ENCODE measurements around the gene CES3. TPM values are rescaled to one million over a fixed set of nuclear protein-coding genes. Genes with fewer than 3 reads are reported as not detected.

Gene CES3, protein sequence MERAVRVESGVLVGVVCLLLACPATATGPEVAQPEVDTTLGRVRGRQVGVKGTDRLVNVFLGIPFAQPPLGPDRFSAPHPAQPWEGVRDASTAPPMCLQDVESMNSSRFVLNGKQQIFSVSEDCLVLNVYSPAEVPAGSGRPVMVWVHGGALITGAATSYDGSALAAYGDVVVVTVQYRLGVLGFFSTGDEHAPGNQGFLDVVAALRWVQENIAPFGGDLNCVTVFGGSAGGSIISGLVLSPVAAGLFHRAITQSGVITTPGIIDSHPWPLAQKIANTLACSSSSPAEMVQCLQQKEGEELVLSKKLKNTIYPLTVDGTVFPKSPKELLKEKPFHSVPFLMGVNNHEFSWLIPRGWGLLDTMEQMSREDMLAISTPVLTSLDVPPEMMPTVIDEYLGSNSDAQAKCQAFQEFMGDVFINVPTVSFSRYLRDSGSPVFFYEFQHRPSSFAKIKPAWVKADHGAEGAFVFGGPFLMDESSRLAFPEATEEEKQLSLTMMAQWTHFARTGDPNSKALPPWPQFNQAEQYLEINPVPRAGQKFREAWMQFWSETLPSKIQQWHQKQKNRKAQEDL
- total RNA-seq, result under 1 TPM; 0.16 to 0.89 TPM

DNA sequence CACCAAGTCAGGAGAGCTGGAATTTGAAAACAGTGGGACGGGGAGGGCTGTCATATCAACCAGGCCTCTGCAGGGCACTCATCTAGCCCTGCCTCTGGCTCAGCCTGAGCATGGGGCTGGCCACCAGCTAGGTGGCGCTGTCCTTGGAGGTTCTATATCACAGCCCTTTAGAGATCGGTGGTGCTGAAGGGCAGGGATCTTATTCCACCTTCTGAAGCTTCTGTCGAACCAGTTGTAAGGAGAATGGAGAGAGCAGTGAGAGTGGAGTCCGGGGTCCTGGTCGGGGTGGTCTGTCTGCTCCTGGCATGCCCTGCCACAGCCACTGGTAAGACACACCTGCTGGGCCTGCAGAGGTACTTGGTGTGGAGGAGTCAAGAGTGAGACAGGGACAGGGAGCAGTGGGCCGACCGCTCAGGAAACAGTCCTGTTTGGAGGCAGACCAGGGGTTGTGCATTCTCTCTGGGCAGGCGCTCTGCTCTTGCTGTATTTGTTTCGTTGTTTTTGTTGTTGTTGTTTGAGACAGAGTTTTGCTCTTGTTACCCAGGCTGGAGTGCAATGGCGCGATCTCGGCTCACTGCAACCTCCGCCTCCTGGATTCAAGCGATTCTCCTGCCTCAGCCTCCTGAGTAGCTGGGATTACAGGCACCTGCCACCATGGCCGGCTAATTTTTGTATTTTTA lies at the start of gene CES3:
TSS of gene CES3 (plus strand) at position 202 of the 680 bp plus-strand sequence. CDS start at position 244, 42 bp downstream.
- TF ChIP-seq, protein P1, sequence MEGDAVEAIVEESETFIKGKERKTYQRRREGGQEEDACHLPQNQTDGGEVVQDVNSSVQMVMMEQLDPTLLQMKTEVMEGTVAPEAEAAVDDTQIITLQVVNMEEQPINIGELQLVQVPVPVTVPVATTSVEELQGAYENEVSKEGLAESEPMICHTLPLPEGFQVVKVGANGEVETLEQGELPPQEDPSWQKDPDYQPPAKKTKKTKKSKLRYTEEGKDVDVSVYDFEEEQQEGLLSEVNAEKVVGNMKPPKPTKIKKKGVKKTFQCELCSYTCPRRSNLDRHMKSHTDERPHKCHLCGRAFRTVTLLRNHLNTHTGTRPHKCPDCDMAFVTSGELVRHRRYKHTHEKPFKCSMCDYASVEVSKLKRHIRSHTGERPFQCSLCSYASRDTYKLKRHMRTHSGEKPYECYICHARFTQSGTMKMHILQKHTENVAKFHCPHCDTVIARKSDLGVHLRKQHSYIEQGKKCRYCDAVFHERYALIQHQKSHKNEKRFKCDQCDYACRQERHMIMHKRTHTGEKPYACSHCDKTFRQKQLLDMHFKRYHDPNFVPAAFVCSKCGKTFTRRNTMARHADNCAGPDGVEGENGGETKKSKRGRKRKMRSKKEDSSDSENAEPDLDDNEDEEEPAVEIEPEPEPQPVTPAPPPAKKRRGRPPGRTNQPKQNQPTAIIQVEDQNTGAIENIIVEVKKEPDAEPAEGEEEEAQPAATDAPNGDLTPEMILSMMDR (IDR thresholded peaks at IDR 0.05), result peak; percentile 43 to 68
- Histone ChIP-seq H3K4me3 (no peak within 1 kb of the TSS), H3K4me1 (no peaks in the 10 kb centered on the region), H3K9me3 (no peaks in the 10 kb centered on the region), H3K27me3 (no peaks in the 10 kb centered on the region), H3K27ac (no peak within 1 kb of the TSS), H3K36me3 (no peaks in the 10 kb centered on the region)
- DNase-seq (ENCODE audit: low spot score), result no peak

DNA sequence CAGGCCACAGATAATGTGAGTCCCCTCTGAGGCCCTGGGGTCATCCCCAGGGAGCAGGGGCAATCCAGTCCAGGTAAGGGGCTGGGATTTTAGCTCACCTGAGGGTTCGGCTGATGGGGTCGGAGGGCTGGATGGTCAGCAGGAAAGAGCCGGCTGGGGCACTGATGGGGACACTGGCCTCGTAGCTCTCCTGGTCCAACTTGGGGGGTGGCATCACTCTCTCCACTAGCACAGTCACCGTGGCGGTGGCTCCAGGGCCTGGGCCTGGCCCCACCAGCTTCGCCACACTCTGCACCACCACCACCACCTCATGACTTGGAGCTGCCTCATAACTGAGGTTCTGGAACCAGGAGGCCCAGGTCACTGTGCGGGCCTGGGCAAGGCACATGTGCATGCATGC lies 49.3 kb upstream of the CES3 start:
- no peak for DNase-seq (ENCODE audit: low spot score)
- Histone ChIP-seq H3K4me3 (no peak overlapping the region), H3K27ac (no peak overlapping the region), H3K36me3 (no peaks in the 10 kb centered on the region), H3K27me3 (no peaks in the 10 kb centered on the region), H3K9me3 (no peaks in the 10 kb centered on the region), H3K4me1 (peaks cover 0 to 21% of the 10 kb centered on the region in 2 donors)
- TF ChIP-seq, protein P1 (IDR thresholded peaks at IDR 0.05), result no peak

DNA sequence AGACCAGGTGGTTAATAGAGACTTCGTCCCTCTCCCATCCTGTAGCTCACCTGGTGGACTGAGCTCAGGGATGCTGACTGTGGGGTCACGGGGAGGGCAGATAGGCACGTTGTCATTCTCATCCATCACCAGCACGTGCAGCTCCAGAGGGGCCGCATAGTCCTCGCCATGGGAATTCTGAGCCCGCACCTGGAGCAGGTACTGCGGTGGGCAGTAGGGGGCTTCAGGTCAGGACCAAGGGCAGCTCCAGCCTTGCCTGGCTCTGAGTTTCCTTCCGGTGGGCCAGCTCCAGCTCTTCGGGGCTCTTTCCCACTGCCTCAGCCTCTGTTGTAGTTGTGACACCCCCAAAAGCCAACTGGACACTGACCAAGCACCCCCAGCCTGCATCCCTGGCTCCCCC lies 48.0 kb upstream of the CES3 start:
- H3K4me3 ChIP-seq, result no peak overlapping the region
- H3K36me3 ChIP-seq, result no peaks in the 10 kb centered on the region
- no peak for DNase-seq (ENCODE audit: low spot score)
- H3K9me3 ChIP-seq, result no peaks in the 10 kb centered on the region
- no peaks in the 10 kb centered on the region for H3K27me3 ChIP-seq
- TF ChIP-seq, protein P1 (IDR thresholded peaks at IDR 0.05), result no peak
- no peak overlapping the region for H3K27ac ChIP-seq
- H3K4me1 ChIP-seq, result peaks cover 0 to 8% of the 10 kb centered on the region in 2 donors

DNA sequence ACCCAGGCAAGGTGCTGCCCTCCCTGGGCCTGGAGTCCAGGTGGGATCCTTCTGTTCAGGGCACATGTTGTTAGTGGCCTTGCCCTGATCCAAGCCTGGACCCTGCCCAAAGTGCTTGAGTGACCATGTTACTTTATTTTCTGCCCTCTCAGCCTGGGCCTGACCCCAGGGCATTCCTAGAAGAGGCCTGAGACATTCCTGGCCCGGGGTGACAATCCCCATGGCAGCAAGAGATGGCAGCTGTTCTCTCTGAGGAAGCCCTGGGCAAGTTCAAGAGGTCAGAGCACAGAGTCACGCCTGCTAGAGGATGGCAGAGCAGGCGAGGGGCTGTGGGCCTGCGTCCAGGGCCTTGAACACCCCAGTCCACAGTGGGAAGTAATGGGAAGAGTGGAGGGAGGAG lies 47.4 kb upstream of the CES3 start:
- Histone ChIP-seq H3K27ac (no peak overlapping the region), H3K36me3 (no peaks in the 10 kb centered on the region), H3K27me3 (no peaks in the 10 kb centered on the region), H3K4me1 (peaks cover 0 to 8% of the 10 kb centered on the region in 2 donors), H3K4me3 (no peak overlapping the region), H3K9me3 (no peaks in the 10 kb centered on the region)
- TF ChIP-seq, protein P1 (IDR thresholded peaks at IDR 0.05), result no peak
- DNase-seq (ENCODE audit: low spot score), result no peak

DNA sequence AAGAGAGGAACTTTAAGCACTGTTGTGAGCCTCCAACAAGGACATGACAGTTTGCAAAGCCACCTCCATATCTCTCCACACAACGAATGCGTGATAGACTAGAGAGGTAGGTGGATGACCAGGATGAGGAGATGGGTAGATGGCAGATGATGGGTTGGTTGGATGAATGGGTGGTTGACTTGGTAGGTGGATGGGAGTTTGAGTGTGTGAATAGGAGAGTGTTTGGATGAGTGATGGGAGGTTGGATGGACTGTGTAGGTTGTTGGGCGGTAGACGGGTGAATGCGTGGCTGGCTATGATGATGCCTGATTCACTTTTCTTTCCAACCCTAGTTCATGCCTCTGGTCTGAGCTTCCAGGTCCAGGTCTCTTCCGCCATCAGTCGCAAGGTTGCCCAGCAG lies 46.5 kb upstream of the CES3 start:
- Histone ChIP-seq H3K27me3 (no peaks in the 10 kb centered on the region), H3K4me1 (peaks cover 0 to 16% of the 10 kb centered on the region in 2 donors), H3K4me3 (no peak overlapping the region), H3K9me3 (no peaks in the 10 kb centered on the region), H3K36me3 (no peaks in the 10 kb centered on the region), H3K27ac (no peak overlapping the region)
- TF ChIP-seq, protein P1 (IDR thresholded peaks at IDR 0.05), result no peak
- DNase-seq (ENCODE audit: low spot score), result no peak
